Smooth muscle cell (in vitro differentiated cells): ENCODE results near the gene CRX. TPM values are rescaled to one million over a fixed set of nuclear protein-coding genes. Genes with fewer than 3 reads are reported as not detected.

Experiments used
- DNase-seq: peaks from one replicate; lab custom pipeline; 2025; ENCODE audit not compliant: unreplicated experiment; lab: John Stamatoyannopoulos, UW
- H2AFZ ChIP-seq: fragments of 200-600 bp; sonication (generic); 2 replicates; pipeline ENCODE4 v1.6.0; 2016; ENCODE audit warnings: antibody characterized with exemption, low read depth, mild to moderate bottlenecking
- H3F3A ChIP-seq: fragments of 200-600 bp; sonication (generic); 2 replicates; pipeline ENCODE4 v1.6.0; 2017; ENCODE audit warnings: antibody characterized with exemption, low read depth
- H3K27ac ChIP-seq: fragments of 200-600 bp; sonication (generic); 2 replicates; pipeline ENCODE4 v1.5.1; 2016; ENCODE audit warnings: low read depth, mild to moderate bottlenecking
- H3K27me3 ChIP-seq: fragments of 200-600 bp; sonication (generic); 2 replicates; pipeline ENCODE4 v1.6.1; 2016; ENCODE audit warnings: low read depth, mild to moderate bottlenecking
- H3K36me3 ChIP-seq: fragments of 200-600 bp; sonication (generic); 2 replicates; pipeline ENCODE4 v1.5.1; 2016; ENCODE audit warnings: low read depth
- H3K4me1 ChIP-seq: fragments of 200-600 bp; sonication (generic); 2 replicates; pipeline ENCODE4 v1.5.1; 2016; ENCODE audit warnings: low read depth
- H3K4me2 ChIP-seq: fragments of 200-600 bp; sonication (generic); 2 replicates; pipeline ENCODE4 v1.6.0; 2016; ENCODE audit warnings: mild to moderate bottlenecking
- H3K4me3 ChIP-seq: fragments of 200-600 bp; sonication (generic); 2 replicates; pipeline ENCODE4 v1.5.1; 2016; ENCODE audit warnings: mild to moderate bottlenecking
- H3K79me2 ChIP-seq: fragments of 200-600 bp; sonication (generic); 2 replicates; pipeline ENCODE4 v1.6.0; 2016; ENCODE audit warnings: low read depth, mild to moderate bottlenecking
- H3K9ac ChIP-seq: fragments of 200-600 bp; sonication (generic); 2 replicates; pipeline ENCODE4 v1.6.0; 2016; ENCODE audit warnings: low read depth
- H3K9me3 ChIP-seq: fragments of 200-600 bp; sonication (generic); replicated peaks from 2 replicates; pipeline ENCODE4 v1.5.1; 2016; ENCODE audit warnings: low read depth
- H4K20me1 ChIP-seq: fragments of 200-600 bp; sonication (generic); 2 replicates; pipeline ENCODE4 v1.6.0; 2016; ENCODE audit warnings: low read depth
- CTCF ChIP-seq: fragments of 200-600 bp; sonication (generic); IDR thresholded peaks from 2 replicates; pipeline ENCODE4 v1.5.1; 2017; ENCODE audit warnings: borderline replicate concordance, mild to moderate bottlenecking, antibody characterized with exemption; ENCODE audit not compliant: insufficient read depth, poor library complexity, severe bottlenecking
- WGBS: methylation state at CpG from one replicate; pipeline ENCODE4 v1.1.7; 2016; ENCODE audit warnings: low lambda C conversion rate; 5-methylcytosine and 5-hydroxymethylcytosine counted together
- polyA plus RNA-seq: library from polyadenylated mRNA; unstranded; fragments of >200 nt; fragmentation: Nextera tagmentation; extraction: Ambion mirVana; gene quantifications from 2 replicates; pipeline ENCODE4 v1.2.1, GENCODE V29; 2016
- small RNA-seq: library from RNA; depleted of rRNA; stranded (forward); fragments of <200 nt; gene quantifications from one replicate; pipeline ENCODE3, GENCODE V24; 2014
- total RNA-seq: library from RNA; depleted of rRNA; stranded (reverse); fragments of >200 nt; gene quantifications from 2 replicates; pipeline ENCODE4 v1.2.3, GENCODE V29; 2014

CRX gene
- total and polyA plus RNA-seq, 2 experiments from 2014 or later, result not detected

- peak overlapping the region; percentile 56 for H3K27ac ChIP-seq
- H4K20me1 ChIP-seq, result no peaks in the 10 kb centered on the region
- no peaks in the 10 kb centered on the region for H3K36me3 ChIP-seq
- no peaks in the 10 kb centered on the region for H3K79me2 ChIP-seq
- 73% methylated on average over 7 of the region's 7 CpGs for WGBS
- H3K4me1 ChIP-seq, result no peaks in the 10 kb centered on the region
- no peaks in the 10 kb centered on the region for H3K27me3 ChIP-seq
- peak overlapping the region; percentile 40 for H3K4me2 ChIP-seq
- no peaks in the 10 kb centered on the region for H3K9me3 ChIP-seq
- DNase-seq, result no peak
- H3F3A ChIP-seq, result peaks cover 9% of the 10 kb centered on the region
- TF ChIP-seq CTCF, result no peak
- no peak overlapping the region for H3K9ac ChIP-seq
- H3K4me3 ChIP-seq, result no peak overlapping the region
- peak overlapping the region; percentile 56 for H2AFZ ChIP-seq
Measured at GRCh38 chr19:47890865-47891621, 69.3 kb downstream of the CRX start.

GRCh38 chr19:47891622-47891922 lies 69.8 kb downstream of the CRX start:
- H3K4me2 ChIP-seq, result peak overlapping the region; percentile 40
- no peaks in the 10 kb centered on the region for H4K20me1 ChIP-seq
- H3K36me3 ChIP-seq, result no peaks in the 10 kb centered on the region
- no peaks in the 10 kb centered on the region for H3K4me1 ChIP-seq
- no peak for TF ChIP-seq CTCF
- H3K27ac ChIP-seq, result peak overlapping the region; percentile 56
- 12% methylated on average over 2 of the region's 2 CpGs for WGBS
- no peaks in the 10 kb centered on the region for H3K27me3 ChIP-seq
- H3K4me3 ChIP-seq, result no peak overlapping the region
- H3F3A ChIP-seq, result peaks cover 9% of the 10 kb centered on the region
- H3K9ac ChIP-seq, result no peak overlapping the region
- no peaks in the 10 kb centered on the region for H3K9me3 ChIP-seq
- peak overlapping the region; percentile 56 for H2AFZ ChIP-seq
- DNase-seq, result no peak
- H3K79me2 ChIP-seq, result no peaks in the 10 kb centered on the region

- no peak overlapping the region for H3K9ac ChIP-seq
- H3K4me3 ChIP-seq, result no peak overlapping the region
- H3K4me1 ChIP-seq, result no peaks in the 10 kb centered on the region
- H3K36me3 ChIP-seq, result no peaks in the 10 kb centered on the region
- H3K27me3 ChIP-seq, result no peaks in the 10 kb centered on the region
- no peaks in the 10 kb centered on the region for H3K9me3 ChIP-seq
- H2AFZ ChIP-seq, result peak overlapping the region; percentile 56
- H4K20me1 ChIP-seq, result no peaks in the 10 kb centered on the region
- DNase-seq, result no peak
- TF ChIP-seq CTCF, result no peak
- H3F3A ChIP-seq, result peaks cover 9% of the 10 kb centered on the region
- no peaks in the 10 kb centered on the region for H3K79me2 ChIP-seq
- peak overlapping the region; percentile 56 for H3K27ac ChIP-seq
- 12% methylated on average over 7 of the region's 7 CpGs for WGBS
- peak overlapping the region; percentile 40 for H3K4me2 ChIP-seq
Measured at GRCh38 chr19:47891923-47892666, 70.4 kb downstream of the CRX start.

Small RNA genes within 50 kb of the gene (small RNA-seq; reads per million reads assigned to genes)
- gene AC008745.1, result not detected

Other genes with a start within 250 kb of the CRX start
- gene ZNF541, start 248.8 kb upstream of the CRX start, total RNA-seq, result not detected in 2 replicates
- not detected in 2 replicates for gene ZNF541, start 248.8 kb upstream of the CRX start, polyA plus RNA-seq
- gene BICRA, start 212.8 kb upstream of the CRX start, total RNA-seq, result 10.0 and 11.9 TPM in 2 replicates
- 3.6 and 5.5 TPM in 2 replicates for gene BICRA, start 212.8 kb upstream of the CRX start, polyA plus RNA-seq
- 44.3 and 65.6 TPM in 2 replicates for gene EHD2, start 108.5 kb upstream of the CRX start, total RNA-seq
- 200 TPM in 2 replicates for gene EHD2, start 108.5 kb upstream of the CRX start, polyA plus RNA-seq
- gene NOP53, start 76.4 kb upstream of the CRX start, total RNA-seq, result 42.8 and 48.9 TPM in 2 replicates
- gene NOP53, start 76.4 kb upstream of the CRX start, polyA plus RNA-seq, result 74.5 and 95.2 TPM in 2 replicates
- gene SELENOW, start 43.2 kb upstream of the CRX start, total RNA-seq, result 415 and 441 TPM in 2 replicates
- gene SELENOW, start 43.2 kb upstream of the CRX start, polyA plus RNA-seq, result 527 and 558 TPM in 2 replicates
- gene TPRX1, start 17.4 kb upstream of the CRX start, total RNA-seq, result not detected in 2 replicates
- not detected in 2 replicates for gene TPRX1, start 17.4 kb upstream of the CRX start, polyA plus RNA-seq
- not detected in 2 replicates for gene TPRX2, start 37.3 kb downstream of the CRX start, total RNA-seq
- not detected in 2 replicates for gene TPRX2, start 37.3 kb downstream of the CRX start, polyA plus RNA-seq
- gene SULT2A1, start 64.4 kb downstream of the CRX start, total RNA-seq, result not detected in 2 replicates
- 0.10 TPM in 1 of 2 replicates, not detected in the other for gene SULT2A1, start 64.4 kb downstream of the CRX start, polyA plus RNA-seq
- not detected in 2 replicates for gene BSPH1, start 170.2 kb downstream of the CRX start, total RNA-seq
- not detected in 2 replicates for gene BSPH1, start 170.2 kb downstream of the CRX start, polyA plus RNA-seq
- gene ELSPBP1, start 172.7 kb downstream of the CRX start, total RNA-seq, result 0.99 and 1.3 TPM in 2 replicates
- gene ELSPBP1, start 172.7 kb downstream of the CRX start, polyA plus RNA-seq, result 0.96 and 2.7 TPM in 2 replicates
- not detected in 2 replicates for gene CABP5, start 222.1 kb downstream of the CRX start, total RNA-seq
- not detected in 2 replicates for gene CABP5, start 222.1 kb downstream of the CRX start, polyA plus RNA-seq